HuH-7.5 (cell line): ENCODE measurements around the gene DNAJC3.
A peak's percentile ranks its signal among the peaks of the same experiment; 100 is the strongest.
"Not testable (repeated sequence)": the region's sequence is repeated elsewhere in the genome, so short reads cannot be mapped to it uniquely, and the experiment has no call there.

ENCODE experiments used
- DNase-seq: peaks from one replicate; pipeline ENCODE4 v3.0.0; 2011; ENCODE audit warnings: low spot score

Gene DNAJC3, protein sequence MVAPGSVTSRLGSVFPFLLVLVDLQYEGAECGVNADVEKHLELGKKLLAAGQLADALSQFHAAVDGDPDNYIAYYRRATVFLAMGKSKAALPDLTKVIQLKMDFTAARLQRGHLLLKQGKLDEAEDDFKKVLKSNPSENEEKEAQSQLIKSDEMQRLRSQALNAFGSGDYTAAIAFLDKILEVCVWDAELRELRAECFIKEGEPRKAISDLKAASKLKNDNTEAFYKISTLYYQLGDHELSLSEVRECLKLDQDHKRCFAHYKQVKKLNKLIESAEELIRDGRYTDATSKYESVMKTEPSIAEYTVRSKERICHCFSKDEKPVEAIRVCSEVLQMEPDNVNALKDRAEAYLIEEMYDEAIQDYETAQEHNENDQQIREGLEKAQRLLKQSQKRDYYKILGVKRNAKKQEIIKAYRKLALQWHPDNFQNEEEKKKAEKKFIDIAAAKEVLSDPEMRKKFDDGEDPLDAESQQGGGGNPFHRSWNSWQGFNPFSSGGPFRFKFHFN

DNA sequence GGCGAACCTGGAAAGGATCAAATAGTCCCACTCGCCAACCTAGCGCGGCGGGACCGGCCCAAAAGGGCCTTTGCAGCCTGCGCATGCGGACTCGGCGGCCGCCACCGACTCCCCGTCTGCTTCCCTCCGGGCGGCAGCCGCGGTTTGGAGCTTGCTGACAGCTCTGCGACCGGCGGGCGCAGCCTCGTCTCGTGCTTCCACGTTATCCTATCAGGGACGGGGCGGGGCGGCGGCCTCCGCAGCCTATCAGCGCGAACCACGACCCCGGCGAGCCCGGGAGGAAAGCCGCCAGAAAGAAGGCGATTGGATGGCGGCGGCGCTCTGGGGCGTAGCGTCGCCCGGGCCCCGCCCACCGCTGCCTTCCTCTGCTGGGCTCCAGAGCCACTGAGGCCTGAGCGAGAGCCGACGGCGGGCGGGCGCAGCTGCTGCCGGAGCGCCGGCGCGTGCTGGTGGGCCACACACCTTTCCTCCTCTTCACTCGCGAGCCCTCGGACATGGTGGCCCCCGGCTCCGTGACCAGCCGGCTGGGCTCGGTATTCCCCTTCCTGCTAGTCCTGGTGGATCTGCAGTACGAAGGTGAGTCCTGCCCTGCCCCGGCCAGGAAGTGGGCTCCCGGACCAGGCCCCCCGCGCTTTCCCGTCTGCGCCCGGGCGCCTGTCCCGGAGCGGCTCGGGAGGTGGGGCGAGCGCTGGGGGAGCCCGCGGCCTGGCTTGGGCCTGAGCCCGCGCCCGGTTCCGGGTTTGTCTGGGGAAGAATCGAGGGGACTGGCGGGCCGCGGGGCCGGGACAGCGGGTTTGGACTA is at the start of gene DNAJC3:
Gene DNAJC3 (plus strand): TSS at position 378 of the 802 bp plus-strand sequence. CDS start 117 bp downstream, at position 495.
- DNase-seq = peak; percentile 81

DNA sequence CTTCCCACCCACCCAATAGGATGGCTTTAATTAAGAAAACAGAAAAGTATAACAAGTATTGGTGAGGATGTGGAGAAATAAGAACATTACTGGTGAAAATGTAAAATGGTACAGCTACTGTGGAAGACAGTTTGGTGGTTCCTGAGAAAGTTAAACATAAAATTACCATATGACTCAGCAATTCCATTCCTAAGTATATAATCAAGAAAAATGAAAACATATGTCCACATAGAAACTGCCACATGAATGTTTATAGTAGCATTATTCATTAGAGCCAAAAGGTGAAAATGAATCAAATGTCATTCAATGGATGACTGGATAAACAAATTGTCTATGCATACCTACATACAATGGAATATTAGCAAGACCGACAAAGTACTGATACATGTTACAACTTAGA is 49.3 kb upstream of the DNAJC3 start:
- no peak for DNase-seq

DNA sequence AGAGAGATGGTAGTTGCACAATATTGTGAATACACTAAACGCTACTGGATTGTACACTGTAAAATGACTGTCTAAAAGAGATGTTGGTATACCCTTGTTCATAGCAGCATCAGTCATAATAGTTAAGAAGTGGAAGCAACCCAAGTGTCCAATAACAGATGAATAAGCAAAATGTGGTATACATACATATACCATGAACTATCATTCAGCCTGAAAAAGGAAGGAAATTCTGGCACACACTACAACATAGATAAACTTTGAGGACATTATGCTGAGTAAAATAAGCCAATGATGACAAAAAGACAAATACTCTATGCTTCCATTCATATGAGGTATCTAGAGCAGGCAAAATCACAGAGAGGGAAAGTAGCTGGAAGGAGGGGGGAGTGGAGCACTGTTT is 48.5 kb upstream of the DNAJC3 start:
- no peak for DNase-seq

DNA sequence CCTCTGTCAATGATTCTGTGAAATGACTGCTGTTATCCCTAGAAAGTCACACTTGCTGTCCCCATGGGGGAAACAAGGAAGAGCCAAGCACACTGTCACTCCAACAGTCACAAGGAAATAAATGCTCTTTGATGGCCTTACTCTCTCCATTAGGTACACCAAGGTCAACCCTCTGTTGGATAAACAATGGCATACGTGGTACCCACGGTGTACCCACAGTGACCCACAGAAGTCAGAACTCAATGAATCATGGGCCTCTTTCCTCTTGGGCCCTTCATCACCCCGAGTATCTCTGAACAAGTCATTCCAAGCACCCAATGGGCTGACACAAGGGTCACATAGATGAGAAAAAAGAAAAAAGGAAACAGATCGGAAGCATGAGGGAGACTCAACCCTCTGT is 47.9 kb upstream of the DNAJC3 start:
- no peak for DNase-seq

DNA sequence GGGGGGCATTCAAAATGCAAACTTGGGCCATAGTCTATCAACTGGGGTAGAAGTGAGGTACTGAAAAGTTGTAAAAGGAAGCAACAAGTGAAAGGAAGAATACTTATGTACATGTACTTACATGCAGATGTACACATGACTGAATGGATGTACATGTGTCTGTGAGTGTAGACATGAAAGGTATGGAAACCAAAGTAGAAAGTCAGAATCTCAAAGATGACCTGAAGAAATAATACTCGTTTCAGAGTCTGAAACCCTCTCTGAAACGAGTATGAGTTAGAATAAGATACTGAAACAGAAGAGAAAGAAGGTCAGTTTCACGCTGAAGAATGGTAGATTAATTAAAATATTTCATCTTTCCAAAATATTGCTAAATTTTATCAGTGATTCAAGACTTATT is 46.3 kb upstream of the DNAJC3 start:
- no peak for DNase-seq

DNA sequence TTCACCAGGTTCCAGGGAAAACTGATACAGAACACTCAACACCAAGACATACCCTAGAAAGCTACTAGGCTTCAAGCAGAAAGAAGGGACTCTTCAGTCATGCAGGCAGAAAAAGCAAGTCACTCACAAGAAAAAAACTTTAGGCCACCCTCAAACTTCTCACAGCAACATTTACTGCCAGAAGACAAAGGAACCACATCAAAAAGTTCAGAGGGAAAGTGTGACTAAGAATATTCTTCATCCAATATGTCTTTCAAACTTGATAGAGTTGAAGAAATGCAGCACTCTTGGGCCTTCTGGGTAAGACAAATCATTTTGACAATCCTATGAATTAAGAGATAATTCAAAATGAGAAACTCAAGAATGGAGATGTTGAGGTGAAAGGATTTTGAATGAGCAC is 40.1 kb upstream of the DNAJC3 start:
- no peak for DNase-seq

DNA sequence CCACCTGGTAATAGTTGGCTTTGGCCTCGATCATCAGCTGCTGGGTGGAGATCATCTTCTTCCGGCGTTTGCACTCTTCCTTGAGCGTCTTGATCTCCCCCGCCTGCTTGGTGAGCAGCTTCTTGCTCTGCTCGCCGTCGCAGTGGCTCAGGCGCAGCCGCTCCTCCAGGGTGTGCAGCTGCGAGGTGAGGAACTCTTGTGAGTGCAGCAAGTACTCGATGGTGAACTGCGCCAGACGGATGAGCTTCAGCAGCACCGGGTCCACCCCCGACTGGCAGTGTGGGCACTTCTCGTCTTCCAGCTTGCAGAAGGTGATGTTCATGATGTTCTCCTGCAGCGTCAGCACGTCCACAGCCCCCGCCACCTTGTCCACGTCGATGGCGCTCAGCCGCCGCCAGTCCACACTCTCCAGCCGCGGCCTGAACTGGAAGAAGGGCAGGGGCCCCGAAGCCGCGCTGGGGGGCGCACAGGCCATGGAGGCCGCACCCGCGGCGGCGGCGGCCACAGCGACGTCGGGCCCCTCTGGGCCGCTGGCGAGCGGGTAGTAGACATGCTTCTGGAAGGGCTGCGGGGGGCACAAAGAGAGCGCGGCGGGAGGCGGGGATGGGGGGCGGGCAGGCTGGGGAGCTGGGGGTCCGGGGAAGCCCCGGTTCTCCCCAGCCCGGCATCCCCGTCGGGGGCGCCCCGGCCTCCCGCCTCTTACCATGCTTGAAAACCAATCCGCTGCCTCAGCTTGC is 35.5 kb upstream of the DNAJC3 start:
- DNase-seq = no peak

DNA sequence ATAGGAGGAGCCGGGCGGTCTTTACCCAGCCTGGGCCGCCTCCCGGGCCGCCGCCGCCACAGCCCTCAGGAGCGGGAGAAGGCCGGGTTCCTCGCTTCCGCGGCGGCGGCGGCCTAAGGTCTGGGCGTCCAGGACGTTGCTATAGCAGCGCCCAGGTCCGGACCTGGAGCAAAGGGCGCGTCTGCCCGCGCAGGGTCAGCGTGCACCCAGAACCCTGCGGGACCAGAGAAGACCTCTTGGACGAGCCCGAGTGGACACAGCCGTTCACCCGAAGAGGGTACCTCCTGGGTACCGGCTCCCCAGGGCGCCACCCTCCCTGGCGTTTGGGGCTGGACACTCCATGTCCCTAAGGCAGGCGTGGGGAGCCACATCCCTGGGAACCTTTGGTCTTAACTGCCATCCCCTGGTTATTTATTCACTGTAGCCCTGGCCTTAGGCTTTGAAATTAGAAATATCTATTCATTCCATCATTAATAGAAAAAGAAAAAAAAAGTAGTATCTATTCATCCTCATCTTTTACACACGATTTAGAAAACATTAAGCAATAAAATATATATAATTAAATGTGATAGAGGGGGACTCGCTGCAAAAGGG is 34.8 kb upstream of the DNAJC3 start:
- peak; percentile 38 for DNase-seq

DNA sequence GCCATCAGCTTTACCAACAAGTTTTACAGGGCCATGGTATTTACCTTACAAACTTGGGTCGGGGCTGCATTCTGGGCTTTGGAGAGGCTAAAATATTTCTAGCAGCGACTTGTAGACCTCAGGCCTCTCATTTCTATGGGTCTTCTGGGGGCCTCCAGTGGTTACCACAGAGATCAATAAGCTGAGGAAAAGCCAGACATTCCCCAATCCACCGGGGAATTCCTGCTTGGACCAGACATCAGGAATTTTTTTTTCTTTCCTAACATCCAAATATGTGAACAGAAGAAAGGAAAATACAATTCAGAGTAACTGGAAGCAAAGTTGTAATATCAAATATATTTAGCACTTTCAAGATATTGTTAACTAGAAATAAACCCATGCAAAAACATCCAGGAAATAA is 33.9 kb upstream of the DNAJC3 start:
- DNase-seq = no peak

DNA sequence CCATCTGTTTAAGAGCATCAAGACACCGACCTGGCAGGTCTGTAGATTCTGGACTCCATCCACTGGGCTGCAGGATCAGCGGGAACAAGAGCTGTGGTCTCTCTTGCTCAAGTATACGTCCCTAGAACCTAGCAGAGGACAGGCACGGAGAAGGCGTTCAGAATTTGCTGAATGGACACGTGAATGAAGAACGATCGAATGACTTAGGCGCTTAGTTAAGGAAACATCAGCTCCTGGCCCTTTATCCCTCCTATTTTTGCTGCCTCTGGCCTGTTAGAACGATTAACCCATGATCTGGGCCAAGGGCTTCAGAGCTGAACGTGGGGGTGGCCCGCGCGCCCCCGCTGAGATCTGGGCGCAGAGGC is 33.4 kb upstream of the DNAJC3 start:
- no peak for DNase-seq

DNA sequence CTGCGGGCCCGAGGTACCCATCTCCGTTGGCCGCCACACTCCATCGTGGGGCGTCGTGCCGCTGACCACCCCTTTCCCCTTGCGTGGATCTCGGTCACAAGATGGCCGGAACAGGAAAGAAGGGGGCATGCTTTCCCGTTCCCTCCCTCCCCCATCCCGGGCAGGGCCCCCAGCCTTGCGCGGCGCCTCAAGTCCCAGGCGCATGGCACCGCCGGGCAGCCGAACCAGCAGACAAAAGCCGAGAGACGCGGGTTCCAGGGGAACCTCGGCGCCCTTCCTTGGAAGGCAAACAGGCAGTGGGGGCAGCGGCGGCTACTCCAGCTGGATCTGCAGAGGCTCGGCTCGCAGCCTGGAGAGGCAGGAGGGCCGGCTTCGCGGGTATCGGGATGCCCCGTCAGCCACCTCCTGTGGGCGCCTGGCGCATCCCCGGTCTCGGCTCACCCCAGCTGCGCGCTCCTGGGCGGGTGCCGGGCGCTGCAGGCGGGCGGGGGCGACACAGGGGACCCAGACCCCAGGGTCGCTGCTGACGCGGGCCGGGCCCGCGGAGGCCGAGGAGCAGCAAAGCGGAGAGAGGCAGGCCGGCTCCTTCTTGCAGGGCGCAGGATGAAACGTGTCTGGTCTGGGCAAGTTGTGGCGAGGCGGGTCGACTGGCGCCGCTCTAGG is 32.9 kb upstream of the DNAJC3 start:
- no peak for DNase-seq

DNA sequence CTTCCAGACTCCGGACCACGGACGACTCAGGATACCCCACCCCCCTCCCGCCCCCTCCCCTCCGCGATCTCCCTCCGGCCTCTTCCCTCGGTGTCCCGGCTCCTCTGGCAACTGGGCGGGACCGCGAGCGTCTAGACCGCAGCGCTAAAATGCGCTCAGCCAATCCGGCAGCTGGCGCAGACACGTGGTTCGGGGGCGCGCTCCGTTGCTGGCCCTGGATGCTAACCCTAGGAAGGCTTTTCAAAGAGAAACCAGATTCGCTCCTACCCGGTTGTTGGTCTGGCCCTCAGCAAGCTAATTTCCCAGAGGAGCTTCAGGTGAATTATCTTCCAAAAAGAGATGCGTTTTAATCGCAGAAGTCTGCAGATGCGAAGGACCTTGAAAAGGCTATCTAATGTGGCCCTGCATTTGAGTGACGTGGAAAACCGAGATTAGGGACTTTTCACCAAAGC is 32.3 kb upstream of the DNAJC3 start, which contains the start of gene DZIP1:
Gene DZIP1 (minus strand): TSS at position 106 of the 452 bp plus-strand sequence. CDS start 2,677 bp downstream, outside the sequence.
- DNase-seq = no peak

DNA sequence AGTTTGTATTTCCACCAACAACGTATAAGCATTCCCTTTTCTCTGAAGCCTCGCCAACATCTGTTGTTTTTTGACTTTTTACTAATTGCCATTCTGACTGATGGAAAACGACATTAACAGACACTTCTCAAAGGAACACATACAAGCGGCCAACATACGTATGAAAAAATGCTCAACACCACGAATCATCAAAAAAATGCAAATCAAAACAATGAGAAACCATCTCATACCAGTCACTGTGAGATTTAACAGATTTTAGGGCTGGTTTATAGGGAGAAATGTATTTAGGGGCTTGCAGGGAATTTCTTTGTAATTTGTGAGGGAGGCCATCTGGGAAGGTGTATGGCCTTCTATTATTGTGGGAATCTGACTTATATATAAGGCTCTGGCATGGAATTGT is 29.6 kb upstream of the DNAJC3 start:
- DNase-seq = no peak

DNA sequence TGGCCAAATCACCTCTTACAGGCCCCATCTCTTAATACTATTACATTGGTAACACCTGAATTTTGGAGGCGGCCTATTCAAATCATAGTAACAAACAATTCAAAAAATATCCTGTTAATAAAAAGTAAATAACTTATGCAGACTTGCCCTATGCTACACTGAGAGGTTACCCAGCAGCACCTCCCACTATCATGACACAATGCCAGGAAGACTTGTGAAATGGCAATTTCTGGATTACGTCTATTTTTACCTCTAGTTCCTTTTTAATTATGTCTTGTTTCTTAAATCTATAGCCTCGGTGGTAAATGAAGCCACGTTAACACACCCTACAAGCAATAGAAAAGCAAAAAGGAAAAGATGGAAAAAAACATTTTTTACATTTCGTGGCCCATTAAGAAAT is 26.2 kb upstream of the DNAJC3 start:
- DNase-seq = no peak

DNA sequence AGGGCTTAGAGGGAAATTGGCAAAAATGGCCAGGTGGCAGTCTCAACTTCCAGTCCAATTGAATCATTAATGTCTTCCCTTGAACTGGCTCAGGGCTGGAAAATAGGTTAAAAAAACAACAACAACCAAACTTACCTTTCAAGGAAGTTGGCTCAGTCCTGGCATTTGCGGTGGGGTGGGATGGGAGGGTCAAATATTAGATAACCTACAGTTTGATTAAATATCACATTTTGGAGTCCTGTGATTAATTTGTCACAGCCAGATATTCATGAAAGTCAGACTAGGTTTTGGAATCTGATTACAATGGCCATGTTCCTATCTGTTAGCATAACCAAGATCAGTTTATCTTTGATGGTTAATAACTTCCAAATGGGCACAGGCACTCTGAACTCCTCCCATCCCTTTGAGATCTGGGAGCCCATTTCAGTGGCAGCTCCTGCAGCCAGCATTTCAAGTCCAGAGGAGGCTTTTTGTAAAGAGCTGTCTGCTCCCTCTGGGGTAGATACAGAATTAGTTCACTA is 24.6 kb upstream of the DNAJC3 start:
- DNase-seq = no peak

DNA sequence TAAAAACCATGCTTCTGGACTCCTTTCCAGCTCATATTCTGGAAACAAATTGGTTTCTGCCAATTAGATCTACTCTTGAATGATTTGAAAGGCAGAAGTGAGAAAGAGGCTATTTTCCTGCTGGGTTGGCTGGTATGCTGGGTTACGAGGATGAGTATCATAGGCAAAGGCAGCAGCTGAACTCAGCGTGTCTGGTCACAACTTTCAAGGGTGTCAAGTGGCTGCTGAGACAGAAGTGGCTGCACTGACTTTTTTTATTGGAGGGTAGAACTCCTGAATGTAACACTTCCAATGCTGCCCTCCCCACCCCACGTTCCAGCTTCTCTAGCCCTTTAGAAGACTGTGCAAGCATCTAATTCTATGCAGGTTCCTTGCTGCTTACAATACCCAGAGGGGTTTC is 24.1 kb upstream of the DNAJC3 start:
- DNase-seq = no peak

DNA sequence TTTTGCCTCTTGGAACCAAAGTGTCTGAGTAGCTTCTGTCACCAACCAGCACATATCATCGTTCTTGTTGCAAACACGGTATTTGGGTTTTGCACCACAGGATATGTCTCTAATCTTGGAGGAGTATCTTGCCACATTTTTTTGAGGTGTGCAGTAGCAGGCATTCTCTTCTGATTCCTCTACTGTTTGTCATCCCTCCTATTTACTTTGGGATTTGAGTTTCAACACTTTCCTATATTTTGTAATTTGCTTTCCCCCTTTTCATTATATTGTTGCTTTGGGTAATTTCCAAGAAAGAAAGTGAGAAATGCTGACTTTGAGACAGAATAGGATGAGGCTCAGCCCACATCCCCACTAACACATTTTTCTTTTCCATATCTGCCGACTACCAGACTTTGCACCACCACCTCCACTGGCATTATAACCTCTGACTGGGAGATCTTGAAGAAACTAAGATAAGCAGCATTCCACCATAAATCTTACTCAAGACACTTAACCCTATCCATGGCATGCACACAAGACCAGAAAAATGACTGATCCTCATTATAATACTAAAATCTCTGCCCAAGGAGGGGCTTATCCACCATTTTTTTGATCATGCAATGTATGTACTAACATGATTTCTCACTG is 20.4 kb upstream of the DNAJC3 start:
- DNase-seq = no peak

DNA sequence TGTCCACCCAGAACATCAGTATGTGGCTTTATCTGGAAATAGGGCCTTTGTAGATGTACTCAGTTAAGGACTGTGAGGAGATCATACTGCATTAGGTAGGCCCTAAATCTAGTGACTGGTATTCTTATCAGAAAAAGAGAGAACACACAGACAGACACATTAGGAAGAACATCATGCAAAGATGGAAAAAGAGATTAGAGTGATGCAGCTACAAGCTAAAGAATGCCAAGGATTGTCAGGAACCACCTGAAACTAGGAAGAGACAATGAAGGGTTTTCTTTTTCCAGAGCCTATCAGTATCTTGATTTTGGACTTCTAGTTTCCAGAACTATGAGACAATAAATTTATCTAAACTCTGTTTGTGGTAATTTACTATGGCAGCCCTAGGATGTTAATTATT is 17.4 kb upstream of the DNAJC3 start:
- no peak for DNase-seq

DNA sequence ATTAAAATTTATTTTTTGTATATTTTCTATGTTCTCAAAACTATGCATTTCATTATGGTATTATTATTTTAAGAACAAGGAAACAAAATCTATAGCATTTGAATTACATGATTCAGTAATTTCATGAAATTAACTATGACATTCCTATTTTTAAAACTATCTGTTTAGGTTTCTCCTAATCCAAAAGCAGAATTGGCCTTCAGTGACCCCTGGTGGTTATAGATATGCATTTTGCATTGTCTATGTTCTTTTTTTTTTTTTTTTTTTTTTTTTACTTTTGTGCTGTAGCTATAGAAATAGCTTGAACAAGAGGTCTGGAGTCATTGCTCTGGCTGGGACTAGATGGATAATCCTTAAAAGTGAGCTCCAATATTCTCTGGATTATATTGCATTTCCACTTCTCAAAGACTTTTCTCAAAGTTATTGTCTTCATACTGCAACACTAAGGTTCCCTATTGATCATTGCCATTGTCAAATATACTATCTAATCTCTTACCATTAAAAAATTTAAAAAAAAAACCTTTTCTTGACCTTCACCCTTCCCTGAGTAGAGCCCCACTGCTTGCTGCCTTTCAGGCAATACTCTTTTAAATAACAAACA is 15.9 kb upstream of the DNAJC3 start:
- no peak for DNase-seq

DNA sequence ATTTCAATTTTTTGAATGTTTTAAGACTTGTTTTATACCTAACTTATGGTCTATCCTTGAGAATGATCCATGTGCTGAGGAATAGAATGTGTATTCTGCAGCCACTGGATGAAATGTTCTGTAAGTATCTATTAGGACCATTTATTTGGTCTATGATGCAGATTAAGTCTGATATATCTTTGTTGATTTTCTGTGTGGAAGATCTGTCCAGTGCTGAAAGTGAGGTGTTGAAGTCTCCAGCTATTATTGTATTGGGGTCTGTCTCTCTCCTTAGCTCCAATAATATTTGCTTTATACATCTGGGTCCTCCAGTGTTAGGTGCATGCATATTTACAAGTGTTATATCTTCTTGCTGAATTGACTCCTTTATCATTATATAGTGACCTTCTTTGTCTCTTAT is 9.7 kb upstream of the DNAJC3 start:
- DNase-seq = not testable (repeated sequence)
